Fibroblast of lung (primary cell): ENCODE measurements around the gene IVD.

Experiments used
- CTCF ChIP-seq, 2 donors: IDR thresholded peaks in 1 of 2; conservative IDR thresholded peaks in 1 of 2; 1 replicate in 1 of 2; 2 replicates in 1 of 2; pipeline ENCODE4 v1.5.1; 2011 to 2012; ENCODE audit warnings: low read length in 2 of 2, control low read depth in 1 of 2, inconsistent platforms in 1 of 2, low read depth in 1 of 2, mild to moderate bottlenecking in 1 of 2
- EZH2 ChIP-seq: IDR thresholded peaks from 2 replicates; pipeline ENCODE4 v1.5.1; 2012; ENCODE audit warnings: low read length, control low read depth, mild to moderate bottlenecking; ENCODE audit errors: missing control alignments

GRCh38 chr15:40468898-40469331 lies 63.3 kb downstream of the IVD start:
- no peak for TF ChIP-seq CTCF (conservative IDR thresholded peaks at IDR 0.05 in 1 of 2, IDR thresholded peaks at IDR 0.05 in 1 of 2; ENCODE audit: low read depth in 1 of 2, low read length in 2 of 2)
- TF ChIP-seq EZH2: no peak
